Smooth muscle cell (in vitro differentiated cells): Measurements from ENCODE around the gene UGT1A5. TPM values are rescaled to one million over a fixed set of nuclear protein-coding genes. Genes with fewer than 3 reads are reported as not detected.

ENCODE experiments used
- DNase-seq: peaks from one replicate; lab custom pipeline; 2025; ENCODE audit not compliant: unreplicated experiment; lab: John Stamatoyannopoulos, UW
- H2AFZ ChIP-seq: fragments of 200-600 bp; sonication (generic); 2 replicates; pipeline ENCODE4 v1.6.0; 2016; ENCODE audit warnings: antibody characterized with exemption, low read depth, mild to moderate bottlenecking
- H3F3A ChIP-seq: fragments of 200-600 bp; sonication (generic); 2 replicates; pipeline ENCODE4 v1.6.0; 2017; ENCODE audit warnings: antibody characterized with exemption, low read depth
- H3K27ac ChIP-seq: fragments of 200-600 bp; sonication (generic); 2 replicates; pipeline ENCODE4 v1.5.1; 2016; ENCODE audit warnings: low read depth, mild to moderate bottlenecking
- H3K27me3 ChIP-seq: fragments of 200-600 bp; sonication (generic); 2 replicates; pipeline ENCODE4 v1.6.1; 2016; ENCODE audit warnings: low read depth, mild to moderate bottlenecking
- H3K36me3 ChIP-seq: fragments of 200-600 bp; sonication (generic); 2 replicates; pipeline ENCODE4 v1.5.1; 2016; ENCODE audit warnings: low read depth
- H3K4me1 ChIP-seq: fragments of 200-600 bp; sonication (generic); 2 replicates; pipeline ENCODE4 v1.5.1; 2016; ENCODE audit warnings: low read depth
- H3K4me2 ChIP-seq: fragments of 200-600 bp; sonication (generic); 2 replicates; pipeline ENCODE4 v1.6.0; 2016; ENCODE audit warnings: mild to moderate bottlenecking
- H3K4me3 ChIP-seq: fragments of 200-600 bp; sonication (generic); 2 replicates; pipeline ENCODE4 v1.5.1; 2016; ENCODE audit warnings: mild to moderate bottlenecking
- H3K79me2 ChIP-seq: fragments of 200-600 bp; sonication (generic); 2 replicates; pipeline ENCODE4 v1.6.0; 2016; ENCODE audit warnings: low read depth, mild to moderate bottlenecking
- H3K9ac ChIP-seq: fragments of 200-600 bp; sonication (generic); 2 replicates; pipeline ENCODE4 v1.6.0; 2016; ENCODE audit warnings: low read depth
- H3K9me3 ChIP-seq: fragments of 200-600 bp; sonication (generic); replicated peaks from 2 replicates; pipeline ENCODE4 v1.5.1; 2016; ENCODE audit warnings: low read depth
- H4K20me1 ChIP-seq: fragments of 200-600 bp; sonication (generic); 2 replicates; pipeline ENCODE4 v1.6.0; 2016; ENCODE audit warnings: low read depth
- CTCF ChIP-seq: fragments of 200-600 bp; sonication (generic); IDR thresholded peaks from 2 replicates; pipeline ENCODE4 v1.5.1; 2017; ENCODE audit warnings: borderline replicate concordance, mild to moderate bottlenecking, antibody characterized with exemption; ENCODE audit not compliant: insufficient read depth, poor library complexity, severe bottlenecking
- WGBS: methylation state at CpG from one replicate; pipeline ENCODE4 v1.1.7; 2016; ENCODE audit warnings: low lambda C conversion rate; 5-methylcytosine and 5-hydroxymethylcytosine counted together
- polyA plus RNA-seq: library from polyadenylated mRNA; unstranded; fragments of >200 nt; fragmentation: Nextera tagmentation; extraction: Ambion mirVana; gene quantifications from 2 replicates; pipeline ENCODE4 v1.2.1, GENCODE V29; 2016
- total RNA-seq: library from RNA; depleted of rRNA; stranded (reverse); fragments of >200 nt; gene quantifications from 2 replicates; pipeline ENCODE4 v1.2.3, GENCODE V29; 2014

Gene UGT1A5
- total and polyA plus RNA-seq, 2 experiments from 2014 or later: not detected

- Histone ChIP-seq H3K36me3 (no peaks in the 10 kb centered on the region), H3K79me2 (no peaks in the 10 kb centered on the region), H3K4me2 (no peak overlapping the region), H2AFZ (no peak overlapping the region), H3F3A (no peaks in the 10 kb centered on the region), H3K4me3 (no peak overlapping the region), H3K9me3 (no peaks in the 10 kb centered on the region), H3K27me3 (no peaks in the 10 kb centered on the region), H3K27ac (no peak overlapping the region), H3K4me1 (no peaks in the 10 kb centered on the region), H4K20me1 (no peaks in the 10 kb centered on the region), H3K9ac (no peak overlapping the region)
- WGBS: 77% methylated on average over 2 of the region's 2 CpGs
- DNase-seq: no peak
- no peak for TF ChIP-seq CTCF
Observed at GRCh38 chr2:233803292-233803911, 90.7 kb downstream of the UGT1A5 start.

GRCh38 chr2:233803994-233804393 lies 91.3 kb downstream of the UGT1A5 start:
- DNase-seq: no peak
- no peak overlapping the region for H3K9ac ChIP-seq
- TF ChIP-seq CTCF: no peak
- H3K4me1 ChIP-seq: no peaks in the 10 kb centered on the region
- no peak overlapping the region for H3K4me2 ChIP-seq
- H3K9me3 ChIP-seq: no peaks in the 10 kb centered on the region
- 70% methylated on average over 8 of the region's 8 CpGs for WGBS
- no peak overlapping the region for H2AFZ ChIP-seq
- no peak overlapping the region for H3K27ac ChIP-seq
- no peaks in the 10 kb centered on the region for H3K36me3 ChIP-seq
- H3F3A ChIP-seq: no peaks in the 10 kb centered on the region
- H3K79me2 ChIP-seq: no peaks in the 10 kb centered on the region
- H3K4me3 ChIP-seq: no peak overlapping the region
- no peaks in the 10 kb centered on the region for H3K27me3 ChIP-seq
- no peaks in the 10 kb centered on the region for H4K20me1 ChIP-seq

GRCh38 chr2:233807215-233807865 lies 94.6 kb downstream of the UGT1A5 start:
- no peak for TF ChIP-seq CTCF
- H3K4me2 ChIP-seq: no peak overlapping the region

More at GRCh38 chr2:233807215-233807865, 94.6 kb downstream of the UGT1A5 start:
- Histone ChIP-seq H4K20me1 (no peaks in the 10 kb centered on the region), H3F3A (no peaks in the 10 kb centered on the region), H3K27me3 (no peaks in the 10 kb centered on the region), H3K9ac (no peak overlapping the region), H3K36me3 (no peaks in the 10 kb centered on the region), H3K9me3 (no peaks in the 10 kb centered on the region), H3K4me1 (no peaks in the 10 kb centered on the region), H3K4me3 (no peak overlapping the region), H2AFZ (no peak overlapping the region), H3K79me2 (no peaks in the 10 kb centered on the region), H3K27ac (no peak overlapping the region)
- DNase-seq: no peak
- WGBS: 71% methylated on average over 12 of the region's 12 CpGs
